Large intestine (tissue), 3 donors: ENCODE measurements around the gene SLC47A2. TPM values are rescaled to one million over a fixed set of nuclear protein-coding genes. Genes with fewer than 3 reads are reported as not detected.

Experiments
- DNase-seq, 2 donors: peaks; one replicate each; pipeline versions ENCODE4 v3.0.0 to v3.0.0-alpha.2; 2013
- H3K27ac ChIP-seq: one replicate; pipeline ENCODE4 v1.5.1; 2013; ENCODE audit warnings: low read length
- H3K27me3 ChIP-seq: 2 replicates; pipeline ENCODE4 v1.6.1; 2013; ENCODE audit warnings: low read length; ENCODE audit not compliant: control insufficient read depth, insufficient read depth
- H3K36me3 ChIP-seq: 2 replicates; pipeline ENCODE4 v1.6.1; 2013; ENCODE audit warnings: low read length; ENCODE audit not compliant: control insufficient read depth, insufficient read depth
- H3K4me1 ChIP-seq: one replicate; pipeline ENCODE4 v1.6.1; 2013; ENCODE audit warnings: low read length; ENCODE audit not compliant: control insufficient read depth, insufficient read depth
- H3K4me3 ChIP-seq: one replicate; pipeline ENCODE4 v1.5.1; 2013; ENCODE audit warnings: low read length
- H3K9me3 ChIP-seq: one replicate; pipeline ENCODE4 v1.6.1; 2013; ENCODE audit warnings: mild to moderate bottlenecking, low read depth, low read length, moderate library complexity; ENCODE audit not compliant: control insufficient read depth
- WGBS: methylation state at CpG from one replicate; pipeline ENCODE4 v1.1.5; 2013; ENCODE audit warnings: low lambda C conversion rate; ENCODE audit not compliant: insufficient coverage; 5-methylcytosine and 5-hydroxymethylcytosine counted together
- polyA plus RNA-seq: library from polyadenylated mRNA; unstranded; fragments of 120-200 nt; gene quantifications from one replicate; pipeline ENCODE4 v1.2.1, GENCODE V29; 2013

The SLC47A2 gene
- polyA plus RNA-seq, 1 donor, result 0.54 TPM

DNA sequence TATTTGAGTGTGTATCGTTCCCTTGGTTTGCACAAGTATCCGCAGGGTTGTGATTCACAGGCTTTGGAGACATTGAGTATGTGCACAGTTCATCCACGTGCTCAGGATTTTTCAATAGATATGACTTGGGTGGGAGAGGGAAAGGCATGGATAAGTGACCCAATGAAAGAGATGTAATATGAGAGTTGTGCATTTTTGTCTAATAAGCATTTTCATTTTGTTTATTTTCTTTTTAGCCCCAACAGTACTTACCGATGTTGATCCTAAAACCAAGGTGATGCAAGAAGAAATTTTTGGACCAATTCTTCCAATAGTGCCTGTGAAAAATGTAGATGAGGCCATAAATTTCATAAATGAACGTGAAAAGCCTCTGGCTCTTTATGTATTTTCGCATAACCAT, 53.3 kb downstream of the SLC47A2 start:
- no peak overlapping the region for H3K4me3 ChIP-seq
- H3K27ac ChIP-seq, result no peak overlapping the region
- H3K4me1 ChIP-seq, result no peaks in the 10 kb centered on the region
- no peaks in the 10 kb centered on the region for H3K9me3 ChIP-seq
- H3K36me3 ChIP-seq, result peaks cover 53% of the 10 kb centered on the region
- no peak for DNase-seq
- no peaks in the 10 kb centered on the region for H3K27me3 ChIP-seq
- WGBS, result 100% methylated on average over 2 of the region's 6 CpGs

DNA sequence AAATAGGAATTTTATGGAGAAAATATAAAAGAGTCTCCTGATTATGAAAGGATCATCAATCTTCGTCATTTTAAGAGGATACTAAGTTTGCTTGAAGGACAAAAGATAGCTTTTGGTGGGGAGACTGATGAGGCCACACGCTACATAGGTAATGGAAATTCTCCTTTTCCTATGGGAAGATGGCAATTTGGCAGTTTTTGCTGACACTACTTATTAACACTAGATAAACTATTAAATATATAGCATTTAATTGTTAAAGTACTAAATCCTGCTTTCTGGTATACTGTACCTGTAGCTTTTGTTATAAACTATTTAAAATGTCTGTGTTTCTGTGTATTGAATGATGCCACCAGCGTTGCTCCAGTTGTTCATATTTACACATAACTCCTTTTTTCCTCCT, 55.3 kb downstream of the SLC47A2 start:
- Histone ChIP-seq H3K36me3 (peaks cover 65% of the 10 kb centered on the region), H3K27me3 (no peaks in the 10 kb centered on the region), H3K4me1 (no peaks in the 10 kb centered on the region), H3K4me3 (no peak overlapping the region), H3K9me3 (no peaks in the 10 kb centered on the region), H3K27ac (no peak overlapping the region)
- WGBS, result 100% methylated on average over 1 of the region's 3 CpGs
- DNase-seq, result no peak

DNA sequence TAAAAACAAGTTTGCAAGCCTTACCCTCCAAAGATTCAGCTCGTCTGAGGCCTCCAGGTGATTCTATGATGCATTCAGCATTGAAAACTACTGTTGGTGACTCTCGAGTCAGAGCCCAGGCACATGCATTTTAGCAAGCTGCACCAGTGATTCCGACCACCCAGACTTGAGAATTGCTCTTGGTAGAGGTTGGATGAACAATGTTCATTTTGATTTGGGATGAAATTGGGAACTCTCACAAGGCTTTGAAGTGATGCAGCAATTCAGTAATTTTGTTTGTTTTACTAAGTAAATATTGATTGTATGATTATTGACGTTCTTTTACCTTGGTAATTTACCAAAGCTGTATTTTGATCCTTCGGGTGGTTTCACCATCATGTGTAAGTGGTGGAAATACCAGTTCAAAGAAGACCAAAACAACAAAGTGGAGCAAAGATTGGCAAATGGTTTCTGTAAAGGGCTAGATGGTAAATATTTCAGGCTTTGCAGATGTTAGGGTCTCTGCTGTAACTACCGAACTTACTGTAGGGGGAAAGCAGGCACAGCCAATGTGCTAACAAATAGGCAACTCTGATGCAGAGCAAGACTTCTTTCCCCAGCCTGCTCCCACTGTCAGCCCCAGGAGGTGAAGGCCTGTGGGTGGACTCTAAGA, 56.0 kb downstream of the SLC47A2 start:
- H3K27me3 ChIP-seq, result no peaks in the 10 kb centered on the region
- WGBS, result 17% methylated on average over 2 of the region's 6 CpGs
- H3K4me1 ChIP-seq, result no peaks in the 10 kb centered on the region
- no peak overlapping the region for H3K27ac ChIP-seq
- no peaks in the 10 kb centered on the region for H3K9me3 ChIP-seq
- no peak for DNase-seq
- peaks cover 65% of the 10 kb centered on the region for H3K36me3 ChIP-seq
- H3K4me3 ChIP-seq, result no peak overlapping the region

DNA sequence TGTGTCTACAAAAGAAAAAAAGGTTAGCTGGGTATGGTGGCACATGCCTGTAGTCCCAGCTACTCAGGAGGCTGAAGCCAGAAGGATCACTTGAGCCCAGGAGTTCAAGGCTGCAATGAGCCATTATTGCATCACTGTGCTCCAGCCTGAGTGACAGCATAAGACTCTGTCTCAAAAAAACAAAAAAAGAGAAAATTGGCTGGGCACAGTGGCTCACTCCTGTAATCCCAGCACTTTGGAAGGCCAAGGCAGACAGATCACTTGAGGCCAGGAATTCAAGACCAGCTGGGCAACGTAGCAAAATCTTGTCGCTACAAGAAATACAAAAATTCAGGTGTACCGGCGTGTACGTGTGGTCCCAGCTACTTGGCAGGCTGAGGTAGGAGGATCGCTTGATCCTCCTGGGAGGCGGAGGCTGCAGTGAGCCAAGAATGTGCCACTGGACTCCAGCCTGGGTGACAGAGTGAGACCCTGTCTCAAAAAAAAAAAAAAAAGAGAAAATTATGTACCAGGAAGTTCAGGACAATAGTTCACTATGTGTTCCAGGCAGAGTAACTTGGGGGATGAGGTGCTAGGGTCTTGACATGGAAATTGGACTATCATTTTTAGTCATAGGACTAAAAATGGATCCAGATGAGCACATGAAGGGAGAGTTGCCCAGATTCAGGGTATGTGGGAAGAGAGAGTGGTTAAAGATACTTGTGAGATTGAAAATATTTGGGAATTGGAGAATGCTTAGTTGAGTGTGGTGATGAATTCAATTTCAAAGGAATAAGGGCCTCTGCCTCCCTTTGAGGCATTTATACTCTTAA, 56.8 kb downstream of the SLC47A2 start:
- Histone ChIP-seq H3K27me3 (no peaks in the 10 kb centered on the region), H3K4me1 (no peaks in the 10 kb centered on the region), H3K27ac (no peak overlapping the region), H3K36me3 (peaks cover 64% of the 10 kb centered on the region), H3K4me3 (no peak overlapping the region), H3K9me3 (peaks cover under 1% of the 10 kb centered on the region)
- DNase-seq, result no peak
- WGBS, result 100% methylated on average over 2 of the region's 7 CpGs

DNA sequence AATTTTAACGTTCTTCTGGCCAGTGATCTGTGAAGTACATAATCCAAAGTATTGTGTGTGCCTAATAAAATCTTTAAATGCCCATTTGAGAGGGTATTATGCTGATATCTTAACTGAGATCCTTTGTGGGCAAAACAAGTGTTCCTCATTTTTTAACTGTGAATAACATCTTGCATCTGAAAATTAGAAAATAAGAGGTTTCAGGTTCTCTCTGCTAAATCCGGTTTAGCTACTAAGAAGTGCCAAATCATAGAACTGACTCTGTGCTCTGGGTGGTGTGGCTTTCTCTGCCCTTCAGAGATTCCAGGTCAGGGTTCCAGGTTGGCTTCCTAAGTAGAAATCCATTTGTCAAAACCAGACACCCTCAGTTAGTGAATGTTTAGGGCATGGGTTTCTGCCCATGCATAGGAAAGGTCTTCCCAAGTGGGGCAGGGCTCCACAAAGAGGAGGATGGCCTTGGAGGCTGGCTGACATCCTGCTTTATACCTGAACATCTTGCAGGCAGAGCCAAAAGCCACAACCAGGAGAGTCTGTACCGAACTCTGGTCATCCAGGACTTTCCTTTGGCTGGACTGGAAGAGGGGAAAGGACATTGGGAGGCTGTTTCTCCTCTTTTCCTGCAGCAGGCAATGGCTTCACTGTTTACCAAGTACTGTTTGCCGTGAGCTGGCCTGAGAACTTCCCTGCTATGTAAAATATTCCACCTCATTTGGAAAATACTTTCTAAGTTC, 59.4 kb downstream of the SLC47A2 start:
- Histone ChIP-seq H3K27me3 (no peaks in the 10 kb centered on the region), H3K36me3 (peaks cover 54% of the 10 kb centered on the region), H3K27ac (no peak overlapping the region), H3K9me3 (peaks cover 7% of the 10 kb centered on the region), H3K4me3 (no peak overlapping the region), H3K4me1 (peaks cover 6% of the 10 kb centered on the region)
- DNase-seq, result no peak
- WGBS, result 93% methylated on average over 2 of the region's 4 CpGs

DNA sequence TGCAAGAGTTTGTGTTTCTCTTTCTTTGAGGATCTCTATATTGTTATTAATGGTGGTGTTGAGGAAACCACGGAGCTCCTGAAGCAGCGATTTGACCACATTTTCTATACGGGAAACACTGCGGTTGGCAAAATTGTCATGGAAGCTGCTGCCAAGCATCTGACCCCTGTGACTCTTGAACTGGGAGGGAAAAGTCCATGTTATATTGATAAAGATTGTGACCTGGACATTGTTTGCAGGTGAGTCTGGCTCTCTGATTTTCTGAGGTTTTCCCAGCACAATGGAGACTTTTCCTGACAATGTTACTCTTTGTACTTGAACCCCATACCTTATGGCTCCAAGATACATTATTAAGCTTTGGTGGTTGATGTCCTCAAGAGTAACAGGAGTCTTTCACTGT, 60.0 kb downstream of the SLC47A2 start:
- Histone ChIP-seq H3K36me3 (peaks cover 48% of the 10 kb centered on the region), H3K4me3 (no peak overlapping the region), H3K27me3 (no peaks in the 10 kb centered on the region), H3K4me1 (peaks cover 13% of the 10 kb centered on the region), H3K9me3 (peaks cover 7% of the 10 kb centered on the region), H3K27ac (no peak overlapping the region)
- no peak for DNase-seq
- 100% methylated on average over 1 of the region's 4 CpGs for WGBS

DNA sequence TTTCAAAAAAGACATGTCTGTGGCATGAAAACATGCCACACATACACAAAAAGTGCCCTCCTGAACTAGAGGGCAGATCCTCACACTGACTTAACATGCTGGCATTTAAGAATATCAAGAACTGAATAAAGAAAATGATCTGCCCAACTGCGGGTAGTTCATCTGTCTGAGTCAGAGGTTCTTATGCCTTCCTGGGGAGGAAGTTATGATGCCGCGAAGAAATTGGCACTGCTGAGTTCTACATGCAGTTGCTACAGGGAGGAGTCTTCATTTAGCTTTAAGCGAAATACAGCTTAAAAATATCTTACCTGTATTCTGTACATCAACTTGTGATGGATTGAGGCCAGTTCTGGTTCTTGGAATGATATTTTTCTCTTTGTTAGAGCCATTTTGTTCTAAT, 61.5 kb downstream of the SLC47A2 start:
- Histone ChIP-seq H3K27me3 (no peaks in the 10 kb centered on the region), H3K9me3 (peaks cover 7% of the 10 kb centered on the region), H3K36me3 (peaks cover 42% of the 10 kb centered on the region), H3K4me3 (no peak overlapping the region), H3K27ac (no peak overlapping the region), H3K4me1 (peaks cover 15% of the 10 kb centered on the region)
- 80% methylated on average over 1 of the region's 4 CpGs for WGBS
- DNase-seq, result no peak

DNA sequence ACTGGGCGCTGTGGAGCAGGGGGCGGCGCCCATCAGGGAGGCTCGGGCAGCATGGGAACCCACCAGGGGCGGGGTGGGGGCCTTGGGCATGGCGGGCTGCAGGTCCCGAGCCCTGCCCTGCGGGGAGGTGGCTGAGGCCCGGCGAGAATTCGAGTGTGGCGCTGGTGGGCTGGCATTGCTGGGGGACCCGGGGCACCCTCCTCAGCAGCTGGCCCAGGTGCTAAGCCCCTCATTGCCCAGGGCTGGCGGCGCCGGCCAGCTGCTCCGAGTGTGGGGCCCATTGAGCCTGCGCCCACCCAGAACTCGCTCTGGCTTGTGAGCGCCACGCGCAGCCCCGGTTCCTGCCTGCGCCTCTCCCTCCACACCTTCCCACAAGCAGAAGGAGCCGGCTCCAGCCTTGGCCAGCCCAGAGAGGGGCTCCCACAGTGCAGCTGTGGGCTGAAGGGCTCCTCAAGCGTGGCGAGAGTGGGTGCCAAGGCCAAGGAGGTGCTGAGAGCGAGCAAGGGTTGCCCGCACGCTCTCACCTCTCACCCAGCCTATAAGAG, 62.0 kb downstream of the SLC47A2 start:
- H3K27ac ChIP-seq, result no peak overlapping the region
- DNase-seq, result no peak
- no peaks in the 10 kb centered on the region for H3K27me3 ChIP-seq
- H3K9me3 ChIP-seq, result peaks cover 7% of the 10 kb centered on the region
- H3K4me1 ChIP-seq, result peaks cover 15% of the 10 kb centered on the region
- no CpG with 5 or more reads among the region's 30 CpGs for WGBS
- peaks cover 42% of the 10 kb centered on the region for H3K36me3 ChIP-seq
- no peak overlapping the region for H3K4me3 ChIP-seq

DNA sequence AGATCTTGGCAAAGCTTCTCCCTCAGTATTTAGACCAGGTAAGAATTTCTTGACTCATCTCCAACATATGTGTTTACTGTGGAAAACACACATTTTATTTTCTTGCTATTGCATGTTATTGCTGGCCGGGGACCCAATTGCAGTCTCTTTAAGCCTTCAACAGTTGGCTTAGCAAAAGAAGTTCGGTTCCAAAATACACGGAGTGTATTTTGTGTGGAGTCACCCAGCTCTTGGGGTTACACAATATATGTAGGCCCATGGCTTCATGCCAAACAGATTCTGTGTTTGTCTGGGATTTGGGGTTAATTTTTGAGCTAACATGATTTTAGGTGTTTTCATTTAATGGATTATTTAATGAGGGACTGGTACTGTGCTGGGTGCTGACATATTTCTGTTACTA, 63.8 kb downstream of the SLC47A2 start:
- Histone ChIP-seq H3K9me3 (peaks cover 7% of the 10 kb centered on the region), H3K27ac (no peak overlapping the region), H3K36me3 (peaks cover 38% of the 10 kb centered on the region), H3K27me3 (no peaks in the 10 kb centered on the region), H3K4me1 (peaks cover 18% of the 10 kb centered on the region), H3K4me3 (no peak overlapping the region)
- no peak for DNase-seq
- no CpG with 5 or more reads among the region's 3 CpGs for WGBS
